Fibroblast of the aortic adventitia (primary cell): ENCODE results near the gene NPBWR2. TPM values are rescaled to one million over a fixed set of nuclear protein-coding genes. Genes with fewer than 3 reads are reported as not detected.

ENCODE experiments used
- DNase-seq: peaks from one replicate; pipeline ENCODE4 v3.0.0-alpha.2; 2010; ENCODE audit warnings: low read depth
- H3K4me3 ChIP-seq: 2 replicates; pipeline ENCODE4 v1.5.1; 2011; ENCODE audit warnings: low read depth, mild to moderate bottlenecking, control low read depth, low read length, moderate library complexity
- CTCF ChIP-seq: IDR thresholded peaks from 2 replicates; pipeline ENCODE4 v1.5.1; 2011; ENCODE audit warnings: mild to moderate bottlenecking, low read length, control low read depth, inconsistent platforms; ENCODE audit not compliant: insufficient read depth
- total RNA-seq: library from RNA; depleted of rRNA; stranded (reverse); fragments of >200 nt; gene quantifications from 2 replicates; pipeline ENCODE4 v1.2.3, GENCODE V29; 2012; ENCODE audit warnings: low replicate concordance

Gene NPBWR2
- total RNA-seq, 1 donor, result not detected

- no peak overlapping the region for H3K4me3 ChIP-seq
- TF ChIP-seq CTCF, result no peak
- no peak for DNase-seq
Measured at GRCh38 chr20:64148581-64148980, 41.2 kb upstream of the NPBWR2 start.

- no peak overlapping the region for H3K4me3 ChIP-seq
- no peak for DNase-seq
- TF ChIP-seq CTCF, result no peak
Measured at GRCh38 chr20:64146936-64147477, 39.6 kb upstream of the NPBWR2 start.

- no peak overlapping the region for H3K4me3 ChIP-seq
- no peak for TF ChIP-seq CTCF
- no peak for DNase-seq
Measured at GRCh38 chr20:64146301-64146935, 39.1 kb upstream of the NPBWR2 start.

- H3K4me3 ChIP-seq, result no peak overlapping the region
- TF ChIP-seq CTCF, result no peak
- no peak for DNase-seq
Measured at GRCh38 chr20:64145458-64146300, 38.3 kb upstream of the NPBWR2 start.

GRCh38 chr20:64144144-64144912 lies 37.0 kb upstream of the NPBWR2 start:
- no peak for DNase-seq
- no peak overlapping the region for H3K4me3 ChIP-seq
- no peak for TF ChIP-seq CTCF

GRCh38 chr20:64143018-64143801 lies 35.8 kb upstream of the NPBWR2 start:
- TF ChIP-seq CTCF, result no peak
- no peak overlapping the region for H3K4me3 ChIP-seq
- no peak for DNase-seq
